Measurements from ENCODE around the gene SLC26A8. TPM values are rescaled to one million over a fixed set of nuclear protein-coding genes. Genes with fewer than 3 reads are reported as not detected.

Gene SLC26A8
- total RNA-seq, 4 donors from 2014 or later = 0.13 to 0.89 (median 0.60) TPM

DNA sequence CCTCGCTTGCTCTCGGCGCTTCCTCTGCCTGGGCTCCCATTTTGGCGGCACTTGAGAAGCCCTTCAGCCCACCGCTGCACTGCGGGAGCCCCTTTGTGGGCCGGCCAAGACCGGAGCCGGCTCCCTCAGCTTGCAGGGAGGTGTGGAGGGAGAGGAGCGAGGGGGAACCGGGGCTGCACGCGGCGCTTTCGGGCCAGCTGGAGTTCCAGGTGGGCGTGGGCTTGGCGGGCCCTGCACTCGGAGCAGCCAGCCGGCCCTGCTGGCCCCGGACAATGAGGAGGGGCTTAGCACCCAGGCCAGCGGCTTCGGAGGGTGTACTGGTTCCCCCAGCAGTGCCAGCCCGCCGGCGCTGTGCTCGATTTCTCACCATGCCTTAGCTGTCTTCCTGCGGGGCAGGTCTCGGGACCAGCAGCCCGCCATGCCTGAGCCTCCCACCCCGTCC is 93.3 kb downstream of the SLC26A8 start:
- Histone ChIP-seq H3K36me3 (no peaks in the 10 kb centered on the region), H3K4me1 (no peaks in the 10 kb centered on the region), H3K27me3 (no peaks in the 10 kb centered on the region), H3K9me3 (no peaks in the 10 kb centered on the region), H3K4me3 (replicated peaks in 1 of 3) (no peak overlapping the region), H3K27ac (no peak overlapping the region)
- TF ChIP-seq POLR2A (IDR thresholded peaks at IDR 0.05) = no peak
- TF ChIP-seq, protein P1, sequence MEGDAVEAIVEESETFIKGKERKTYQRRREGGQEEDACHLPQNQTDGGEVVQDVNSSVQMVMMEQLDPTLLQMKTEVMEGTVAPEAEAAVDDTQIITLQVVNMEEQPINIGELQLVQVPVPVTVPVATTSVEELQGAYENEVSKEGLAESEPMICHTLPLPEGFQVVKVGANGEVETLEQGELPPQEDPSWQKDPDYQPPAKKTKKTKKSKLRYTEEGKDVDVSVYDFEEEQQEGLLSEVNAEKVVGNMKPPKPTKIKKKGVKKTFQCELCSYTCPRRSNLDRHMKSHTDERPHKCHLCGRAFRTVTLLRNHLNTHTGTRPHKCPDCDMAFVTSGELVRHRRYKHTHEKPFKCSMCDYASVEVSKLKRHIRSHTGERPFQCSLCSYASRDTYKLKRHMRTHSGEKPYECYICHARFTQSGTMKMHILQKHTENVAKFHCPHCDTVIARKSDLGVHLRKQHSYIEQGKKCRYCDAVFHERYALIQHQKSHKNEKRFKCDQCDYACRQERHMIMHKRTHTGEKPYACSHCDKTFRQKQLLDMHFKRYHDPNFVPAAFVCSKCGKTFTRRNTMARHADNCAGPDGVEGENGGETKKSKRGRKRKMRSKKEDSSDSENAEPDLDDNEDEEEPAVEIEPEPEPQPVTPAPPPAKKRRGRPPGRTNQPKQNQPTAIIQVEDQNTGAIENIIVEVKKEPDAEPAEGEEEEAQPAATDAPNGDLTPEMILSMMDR (IDR thresholded peaks at IDR 0.05) = no peak
- intact Hi-C loops (cut with DNase I) = no loop called here
- DNase-seq = no peak
- 87 to 91% methylated on average over 4 to 22 of the region's 30 CpGs for WGBS, 2 donors

DNA sequence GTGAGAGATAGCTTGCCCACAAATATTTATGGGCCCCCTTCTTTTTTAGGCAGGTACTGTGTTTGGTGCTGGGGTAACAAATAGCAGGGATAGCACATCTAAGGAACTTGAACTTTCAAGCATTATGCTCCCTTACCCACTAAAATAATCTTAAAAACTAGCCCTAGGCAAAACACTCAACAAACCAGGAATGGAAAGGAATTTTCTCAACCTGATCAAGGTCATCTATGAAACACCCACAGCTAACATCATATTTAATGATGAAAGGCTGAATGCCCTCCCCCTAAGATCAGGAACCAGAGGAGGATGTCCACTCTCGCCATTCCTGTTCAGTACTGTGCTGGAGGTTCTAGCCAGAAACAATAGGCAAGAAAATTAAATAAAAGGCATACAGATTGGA is 94.8 kb downstream of the SLC26A8 start:
- DNase-seq = no peak
- no peaks in the 10 kb centered on the region for H3K27me3 ChIP-seq
- intact Hi-C loops (cut with DNase I) = no loop called here
- H3K27ac ChIP-seq = no peak overlapping the region
- TF ChIP-seq POLR2A (IDR thresholded peaks at IDR 0.05) = no peak
- TF ChIP-seq, protein P1 (IDR thresholded peaks at IDR 0.05) = no peak
- 94% methylated on average over 1 of the region's 1 CpG for WGBS, 2 donors
- H3K4me1 ChIP-seq = no peaks in the 10 kb centered on the region
- no peaks in the 10 kb centered on the region for H3K36me3 ChIP-seq
- no peak overlapping the region for H3K4me3 ChIP-seq (replicated peaks in 1 of 3)
- no peaks in the 10 kb centered on the region for H3K9me3 ChIP-seq

DNA sequence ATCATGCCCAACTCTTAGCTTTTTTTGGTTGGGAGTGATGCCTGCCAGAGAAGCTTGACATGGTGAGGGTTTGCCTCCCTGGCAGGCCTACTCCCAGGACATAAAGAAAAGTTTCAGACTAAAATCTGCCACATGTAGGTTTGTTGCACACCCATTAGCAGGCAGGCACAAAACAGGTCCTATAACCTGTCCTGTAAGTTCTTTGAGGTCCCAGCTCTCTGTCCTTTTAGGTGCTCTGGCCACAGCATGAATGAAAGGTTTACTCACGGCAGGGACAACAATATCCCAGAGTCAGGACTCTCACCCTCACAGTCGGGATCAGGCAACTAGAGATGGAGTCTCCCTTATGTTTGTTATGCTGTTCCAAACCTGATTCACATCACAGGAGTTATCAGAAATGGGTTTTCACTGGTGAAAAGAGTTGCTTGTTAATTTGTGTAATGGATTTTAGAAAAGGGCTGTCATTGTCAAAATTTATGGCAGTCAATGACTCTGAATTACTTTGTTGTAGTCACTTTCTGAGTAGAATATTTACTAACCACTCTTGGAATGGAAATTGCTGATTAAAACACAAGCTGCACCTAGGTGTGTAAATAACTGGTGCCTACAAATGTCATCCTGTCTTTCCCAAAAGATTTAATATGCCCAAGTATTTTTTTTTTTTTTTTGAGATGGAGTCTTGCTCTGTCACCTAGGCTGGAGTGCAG is 97.8 kb downstream of the SLC26A8 start:
- no peak overlapping the region for H3K27ac ChIP-seq
- WGBS, 2 donors = 86 to 97% methylated on average over 2 of the region's 2 CpGs
- intact Hi-C loops (cut with DNase I) = no loop called here

DNA sequence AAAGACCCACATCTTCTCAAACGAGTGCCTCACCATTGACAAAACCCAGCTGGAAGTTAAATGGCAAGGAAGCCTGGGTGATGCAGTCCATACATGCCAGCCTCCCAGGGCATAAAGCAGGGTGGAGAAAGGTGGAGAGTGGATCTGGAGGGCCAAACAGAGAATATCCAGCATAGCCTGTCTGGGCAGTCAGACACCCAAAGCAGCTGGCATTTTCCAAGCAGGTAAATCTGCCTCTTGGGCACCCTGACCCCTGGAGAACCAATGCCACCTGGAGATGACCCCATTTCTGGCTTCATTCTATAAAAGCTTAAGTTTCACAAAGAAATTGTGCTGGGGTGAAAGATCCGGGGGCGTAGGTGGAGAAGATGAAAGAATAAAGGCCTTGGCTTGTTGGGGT is 98.5 kb downstream of the SLC26A8 start:
- TF ChIP-seq, protein P1 (IDR thresholded peaks at IDR 0.05) = no peak
- TF ChIP-seq POLR2A (IDR thresholded peaks at IDR 0.05) = no peak
- Histone ChIP-seq H3K4me1 (peaks cover 0 to 2% of the 10 kb centered on the region in 2 donors), H3K36me3 (no peaks in the 10 kb centered on the region), H3K27me3 (no peaks in the 10 kb centered on the region), H3K9me3 (no peaks in the 10 kb centered on the region), H3K4me3 (replicated peaks in 1 of 3) (no peak overlapping the region), H3K27ac (no peak overlapping the region)
- 95 to 96% methylated on average over 3 of the region's 3 CpGs for whole genome bisulfite sequencing, 2 donors
- intact Hi-C loops (cut with DNase I) = no loop called here
- DNase-seq = no peak

More for the DNA sequence above, 97.8 kb downstream of the SLC26A8 start:
- DNase-seq = no peak
- no peaks in the 10 kb centered on the region for H3K9me3 ChIP-seq
- peaks cover 0 to 1% of the 10 kb centered on the region in 2 donors for H3K4me1 ChIP-seq
- no peaks in the 10 kb centered on the region for H3K27me3 ChIP-seq
- H3K4me3 ChIP-seq (replicated peaks in 1 of 3) = no peak overlapping the region
- TF ChIP-seq POLR2A (IDR thresholded peaks at IDR 0.05) = no peak
- TF ChIP-seq, protein P1 (IDR thresholded peaks at IDR 0.05) = no peak
- H3K36me3 ChIP-seq = no peaks in the 10 kb centered on the region

DNA sequence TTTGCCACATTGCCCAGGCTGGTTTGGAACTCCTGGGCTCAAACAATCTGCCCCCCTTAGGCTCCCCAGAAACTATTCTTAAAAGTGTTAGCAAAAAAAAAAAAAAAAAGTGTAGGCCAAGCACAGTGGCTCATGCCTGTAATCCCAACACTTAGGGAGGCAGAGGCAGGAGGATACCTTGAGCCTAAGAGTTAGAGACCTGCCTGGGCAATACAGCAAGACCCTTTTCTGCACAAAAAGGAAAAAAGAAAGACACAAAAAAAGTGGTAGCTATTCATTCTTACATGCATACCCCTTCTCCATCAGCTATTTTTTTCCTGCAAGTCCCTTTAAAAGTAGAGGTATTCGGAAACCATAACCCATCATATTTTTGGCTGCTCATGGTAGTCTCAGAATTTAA is 100.3 kb downstream of the SLC26A8 start:
- no peak for DNase-seq
- intact Hi-C loops (cut with DNase I) = no loop called here
- peaks cover 0 to 14% of the 10 kb centered on the region in 2 donors for H3K4me1 ChIP-seq
- WGBS, 2 donors = 94 to 98% methylated on average over 1 of the region's 1 CpG
- no peaks in the 10 kb centered on the region for H3K36me3 ChIP-seq
- no peaks in the 10 kb centered on the region for H3K27me3 ChIP-seq
- no peak overlapping the region for H3K27ac ChIP-seq
- no peak for TF ChIP-seq POLR2A (IDR thresholded peaks at IDR 0.05)
- TF ChIP-seq, protein P1 (IDR thresholded peaks at IDR 0.05) = no peak
- no peaks in the 10 kb centered on the region for H3K9me3 ChIP-seq
- no peak overlapping the region for H3K4me3 ChIP-seq (replicated peaks in 1 of 3)
